Right renal pelvis (tissue), 4 donors: Measurements from ENCODE around the gene DNAJB11. TPM values are rescaled to one million over a fixed set of nuclear protein-coding genes. Genes with fewer than 3 reads are reported as not detected.
A peak's percentile ranks its signal among the peaks of the same experiment; 100 is the strongest.
"Not testable (repeated sequence)": the region's sequence is repeated elsewhere in the genome, so short reads cannot be mapped to it uniquely, and the experiment has no call there.

Source experiments
- DNase-seq, 4 donors: peaks; one replicate each; pipeline ENCODE4 v3.0.0-alpha.2; 2013; ENCODE audit warnings: low read depth in 4 of 4, low spot score in 3 of 4, missing footprints in 1 of 4
- polyA plus RNA-seq, 4 donors: library from polyadenylated mRNA; unstranded; fragments of 120-200 nt; gene quantifications; one replicate each; pipeline ENCODE4 v1.2.1, GENCODE V29; 2013; ENCODE audit not compliant: insufficient read length in 4 of 4

Gene DNAJB11
- polyA plus RNA-seq, 4 donors, result 74.0 to 82.5 (median 78.9) TPM

DNA sequence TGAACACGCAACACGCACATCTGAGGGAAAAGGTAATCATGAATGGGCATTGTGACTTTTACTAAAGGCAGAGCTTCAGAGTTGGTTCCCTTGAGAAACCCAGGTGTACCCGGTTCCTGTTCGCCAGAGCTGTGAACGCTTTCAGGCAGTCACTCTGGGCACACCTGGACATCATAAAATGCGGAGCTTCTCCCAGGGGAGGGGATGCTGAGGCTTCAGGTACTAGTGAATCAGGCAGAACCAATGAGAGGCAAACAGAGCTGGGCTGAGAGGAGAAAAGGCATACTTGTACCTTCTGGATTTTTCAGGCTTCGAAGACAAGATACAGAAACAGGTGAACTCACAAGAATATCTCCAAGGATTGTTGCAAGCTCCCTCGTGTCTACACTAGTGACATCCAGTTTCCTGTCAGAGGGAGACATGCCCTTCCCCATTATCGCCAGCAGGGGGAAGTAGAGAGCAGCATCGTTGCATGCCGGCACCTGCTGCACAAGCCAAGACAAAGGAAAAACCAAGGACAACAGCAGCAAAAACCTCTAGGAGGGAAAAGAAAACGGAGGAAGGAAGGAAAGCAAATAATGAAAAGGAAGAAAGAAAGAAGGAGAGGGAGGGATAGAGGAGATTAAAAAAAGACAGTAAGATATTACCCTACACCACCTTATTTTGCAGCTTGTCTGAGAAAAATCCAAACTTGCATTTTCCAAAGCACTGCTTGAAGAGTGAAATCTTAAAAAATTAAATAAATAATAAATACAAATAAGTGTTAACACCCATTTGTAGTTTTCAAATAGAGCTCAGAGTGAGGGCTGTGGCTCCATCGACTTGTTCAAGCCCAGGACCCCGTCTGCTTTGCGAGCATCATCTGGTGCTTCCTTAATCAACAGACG, 44.3 kb downstream of the DNAJB11 start:
- DNase-seq, result peak; percentile 68 to 75 (median 71)

DNA sequence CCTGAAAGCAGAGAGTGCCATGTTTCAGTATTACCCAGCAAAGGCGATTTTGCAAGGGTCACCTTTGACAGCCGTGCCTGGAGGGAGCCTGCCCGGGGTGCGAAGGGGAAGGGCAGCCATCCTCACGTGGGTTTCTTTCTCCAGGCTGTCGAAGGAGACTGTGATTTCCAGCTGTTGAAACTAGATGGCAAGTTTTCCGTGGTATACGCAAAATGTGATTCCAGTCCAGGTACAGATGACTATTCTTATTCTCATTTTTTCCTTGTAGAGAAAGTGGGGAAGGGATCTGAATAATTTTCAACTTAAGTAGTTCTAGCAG, 45.7 kb downstream of the DNAJB11 start:
- DNase-seq, result no peak

GRCh38 chr3:186617036-186617946, 46.8 kb downstream of the DNAJB11 start:
- peak; percentile 49 to 61 (median 55) for DNase-seq

GRCh38 chr3:186618318-186618938, 47.9 kb downstream of the DNAJB11 start:
- no peak for DNase-seq

DNA sequence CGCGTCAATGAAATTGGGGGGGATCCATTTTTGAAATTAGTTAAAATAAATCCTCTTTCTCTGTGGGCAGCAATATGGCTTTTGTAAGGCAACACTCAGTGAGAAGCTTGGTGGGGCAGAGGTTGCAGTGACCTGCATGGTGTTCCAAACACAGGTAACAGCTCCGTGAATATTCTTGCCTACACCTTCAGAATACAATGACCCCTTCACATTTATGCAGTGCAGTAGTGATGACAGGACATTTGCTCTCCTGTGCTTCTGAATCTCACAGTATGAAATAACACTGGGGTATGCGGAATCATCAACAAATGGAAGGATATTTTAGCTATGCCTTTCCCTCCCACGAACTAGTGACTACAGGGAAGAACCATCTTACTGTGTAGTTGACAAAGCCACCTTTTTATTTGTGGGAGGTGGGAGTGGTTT, 49.3 kb downstream of the DNAJB11 start:
- DNase-seq, result no peak

DNA sequence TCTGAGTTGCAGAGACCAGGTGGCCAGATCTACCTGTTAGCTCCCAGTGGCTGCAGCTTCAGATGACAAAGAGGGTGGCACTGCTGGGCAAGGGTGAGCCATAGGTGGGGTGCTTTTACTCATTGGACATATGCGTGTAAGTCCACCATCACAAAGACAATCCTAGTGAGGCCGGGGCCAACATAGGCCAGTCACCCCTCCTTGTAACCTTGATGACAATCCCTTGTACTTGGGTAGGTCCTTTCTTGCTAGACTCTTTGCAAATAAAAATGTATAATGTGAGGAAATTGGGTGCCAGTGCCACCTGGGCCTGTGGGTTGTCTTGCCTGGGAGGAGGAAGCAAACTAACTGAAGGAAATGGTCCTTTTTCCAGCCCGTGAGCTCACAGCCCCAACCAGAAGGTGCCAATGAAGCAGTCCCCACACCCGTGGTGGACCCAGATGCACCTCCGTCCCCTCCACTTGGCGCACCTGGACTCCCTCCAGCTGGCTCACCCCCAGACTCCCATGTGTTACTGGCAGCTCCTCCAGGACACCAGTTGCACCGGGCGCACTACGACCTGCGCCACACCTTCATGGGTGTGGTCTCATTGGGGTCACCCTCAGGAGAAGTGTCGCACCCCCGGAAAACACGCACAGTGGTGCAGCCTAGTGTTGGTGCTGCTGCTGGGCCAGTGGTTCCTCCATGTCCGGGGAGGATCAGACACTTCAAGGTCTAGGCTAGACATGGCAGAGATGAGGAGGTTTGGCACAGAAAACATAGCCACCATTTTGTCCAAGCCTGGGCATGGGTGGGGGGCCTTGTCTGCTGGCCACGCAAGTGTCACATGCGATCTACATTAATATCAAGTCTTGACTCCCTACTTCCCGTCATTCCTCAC, 49.9 kb downstream of the DNAJB11 start:
- DNase-seq, result no peak

DNA sequence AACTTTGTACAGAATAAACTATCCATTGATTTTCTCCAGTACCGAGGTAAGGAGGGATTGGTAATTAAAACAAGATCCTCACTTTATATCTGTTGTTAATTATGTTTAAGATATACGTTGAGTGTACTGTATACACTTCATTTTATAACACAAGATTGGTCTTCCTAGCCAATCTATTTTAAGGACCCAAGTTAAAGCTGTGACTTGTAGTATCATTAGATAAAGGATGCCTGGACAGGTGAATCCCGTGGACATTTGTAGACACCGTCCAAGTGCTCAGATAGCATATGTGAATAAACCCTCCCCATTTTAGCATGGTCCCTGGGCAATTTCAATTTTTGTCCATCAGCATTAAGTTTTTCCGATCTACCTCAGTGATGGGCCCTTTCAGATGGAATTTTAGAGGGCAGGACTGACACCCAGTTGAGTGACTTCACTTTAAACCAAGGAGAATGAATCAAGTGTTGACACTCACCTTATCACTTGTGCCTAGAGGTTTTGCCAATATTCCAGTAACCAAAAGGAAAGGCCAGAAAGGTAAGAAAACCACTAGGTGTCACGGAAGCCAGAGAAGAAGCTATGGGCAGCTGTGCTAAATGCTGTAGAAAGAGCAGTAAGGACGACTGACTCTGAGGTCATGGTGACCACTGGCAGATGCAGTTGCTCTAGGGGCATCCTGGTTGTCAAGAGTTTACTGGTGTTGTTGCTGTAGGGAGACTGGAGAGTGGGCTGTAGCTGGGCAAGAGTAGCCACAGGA, 51.6 kb downstream of the DNAJB11 start:
- DNase-seq, result no peak

GRCh38 chr3:186622651-186623310, 52.3 kb downstream of the DNAJB11 start:
- DNase-seq, result no peak

DNA sequence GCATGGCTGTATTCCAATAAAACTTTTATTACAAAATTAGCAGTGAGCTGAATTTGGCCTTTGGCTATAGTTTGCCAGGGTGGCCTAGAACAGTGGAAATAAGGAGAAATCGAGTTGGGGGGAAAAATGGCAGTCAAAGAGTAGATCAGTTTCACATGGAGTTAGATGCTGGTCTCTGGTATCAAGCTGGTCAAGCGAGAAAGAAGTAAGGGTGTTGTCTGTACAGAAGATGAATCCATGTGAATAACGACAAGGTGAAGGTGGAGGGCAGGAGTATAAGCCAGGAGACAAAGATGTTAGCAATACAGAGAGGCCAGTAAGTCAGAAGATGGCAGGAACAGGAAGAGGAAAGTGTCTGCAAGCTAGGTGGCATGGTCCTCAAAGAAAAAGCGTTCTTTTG, 54.1 kb downstream of the DNAJB11 start:
- DNase-seq, result no peak

DNA sequence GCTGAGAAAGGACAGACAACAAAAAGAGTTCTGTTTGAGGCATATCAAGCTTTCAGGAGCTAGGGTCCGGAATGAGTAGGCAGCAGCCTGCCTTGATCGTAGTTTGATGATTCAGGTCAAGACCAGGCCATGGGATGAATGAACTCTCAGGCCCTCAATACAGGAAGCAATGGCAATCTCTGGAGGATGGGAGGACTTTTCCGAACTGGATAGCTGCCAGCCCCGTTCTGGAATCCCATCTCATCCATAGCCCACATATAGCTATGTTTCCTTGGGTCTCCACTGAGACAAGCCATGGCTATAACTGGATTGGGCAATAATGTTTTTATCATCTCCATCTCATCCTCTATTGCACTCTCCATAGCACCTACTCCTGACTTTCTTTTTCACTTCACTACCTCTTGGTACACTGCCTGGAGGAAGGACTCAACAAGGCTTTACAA, 55.1 kb downstream of the DNAJB11 start:
- no peak for DNase-seq

- no peak for DNase-seq
Measured at GRCh38 chr3:186626254-186626847, 55.8 kb downstream of the DNAJB11 start.

- no peak for DNase-seq
Measured at GRCh38 chr3:186627852-186628414, 57.4 kb downstream of the DNAJB11 start.

GRCh38 chr3:186628756-186629155, 58.2 kb downstream of the DNAJB11 start:
- no peak for DNase-seq

DNA sequence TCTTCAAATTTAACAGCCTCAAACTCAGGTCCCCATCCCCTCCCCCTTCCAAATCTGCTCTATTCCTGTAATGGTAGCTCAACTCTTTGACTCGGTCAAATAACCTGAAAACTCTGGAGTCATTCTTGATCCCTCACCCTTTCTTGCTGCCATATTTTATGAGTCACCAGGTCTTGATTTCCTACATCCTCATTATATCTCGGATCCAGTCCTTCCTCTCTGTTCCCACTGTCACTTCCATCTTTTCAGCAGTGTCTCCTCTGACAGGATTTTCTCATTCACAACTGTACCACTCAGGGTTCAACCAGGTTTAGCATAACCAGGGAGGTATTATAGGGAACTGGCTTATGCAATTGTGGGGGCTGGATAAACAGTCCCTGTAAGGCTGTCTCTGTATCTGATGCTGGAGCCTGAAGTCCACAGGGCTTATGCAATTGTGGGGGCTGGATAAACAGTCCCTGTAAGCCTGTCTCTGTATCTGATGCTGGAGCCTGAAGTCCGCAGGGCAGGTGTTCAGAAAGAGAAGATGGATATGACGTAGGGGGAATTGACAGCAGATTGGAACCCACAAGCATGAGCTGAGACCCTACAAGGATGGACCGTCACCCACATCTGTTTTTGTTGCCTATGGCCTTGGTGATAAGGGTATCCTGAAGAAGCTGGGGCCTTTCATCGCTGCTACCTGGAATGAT, 60.6 kb downstream of the DNAJB11 start:
- DNase-seq, result no peak

GRCh38 chr3:186633481-186633880, 63.0 kb downstream of the DNAJB11 start:
- DNase-seq, result no peak

DNA sequence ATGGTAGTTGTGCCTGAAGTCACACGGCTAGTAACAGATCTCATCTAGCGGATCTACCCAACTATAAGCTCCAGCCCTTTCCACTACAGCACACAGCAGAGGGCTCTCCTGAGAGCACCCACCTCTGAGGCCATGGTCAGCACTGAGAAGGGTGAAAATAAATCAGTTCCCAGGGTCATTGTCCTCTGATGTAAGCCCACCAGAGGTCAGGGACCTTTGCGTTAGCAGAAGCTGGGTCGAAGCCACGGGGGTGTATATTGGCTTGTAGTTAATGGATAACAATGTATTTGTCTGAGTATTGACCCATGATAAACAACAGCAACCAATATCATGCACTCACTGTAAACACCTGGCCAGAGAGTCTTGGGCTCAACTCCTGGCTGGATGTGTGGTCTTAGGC, 63.7 kb downstream of the DNAJB11 start:
- DNase-seq, result not testable (repeated sequence)
